ENCODE data around the gene RPS6KA5.

DNA sequence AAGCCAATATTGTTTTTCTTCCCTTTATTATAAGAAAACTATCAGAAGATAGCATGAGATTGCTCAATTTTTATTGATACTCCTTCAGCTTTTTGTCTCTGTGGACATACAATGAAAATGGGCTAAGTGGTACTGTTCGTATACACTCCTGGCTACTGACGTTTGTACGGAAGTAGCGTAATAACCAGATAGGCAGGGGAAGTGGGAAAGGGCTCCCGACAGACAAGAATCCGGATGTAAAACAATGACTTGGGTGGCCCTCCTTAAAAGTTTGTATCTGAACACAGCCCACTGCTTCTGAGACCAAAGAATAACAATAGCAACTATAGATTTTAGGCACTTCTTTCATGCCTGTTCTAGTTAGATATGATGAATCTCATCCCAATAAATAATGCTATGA, 99.6 kb downstream of the RPS6KA5 start:
- TF ChIP-seq EZH2 (optimal IDR thresholded peaks at IDR 0.05; ENCODE audit: low read depth, low read length), result no peak
- no peak for TF ChIP-seq CTCF (IDR thresholded peaks at IDR 0.05; ENCODE audit: low read length)
- no peak for TF ChIP-seq EZH2phosphoT487 (IDR thresholded peaks at IDR 0.05; ENCODE audit: low read length)
